Activated CD4-positive, CD25-positive, alpha-beta regulatory T cell treated with anti-CD3 and anti-CD28 coated beads, Interleukin-2, amount 50 U/mL, for 24 hours (primary cell): Measurements from ENCODE around the gene PTPRD.

Source experiments
- ATAC-seq, 2 donors: fragments of 150-1000 bp; cut with Tn5 transposase; one replicate each; pipeline ENCODE4 v1.10.0; 2021; ENCODE audit warnings: mild to moderate bottlenecking in 1 of 2, moderate library complexity in 1 of 2

Gene PTPRD

DNA sequence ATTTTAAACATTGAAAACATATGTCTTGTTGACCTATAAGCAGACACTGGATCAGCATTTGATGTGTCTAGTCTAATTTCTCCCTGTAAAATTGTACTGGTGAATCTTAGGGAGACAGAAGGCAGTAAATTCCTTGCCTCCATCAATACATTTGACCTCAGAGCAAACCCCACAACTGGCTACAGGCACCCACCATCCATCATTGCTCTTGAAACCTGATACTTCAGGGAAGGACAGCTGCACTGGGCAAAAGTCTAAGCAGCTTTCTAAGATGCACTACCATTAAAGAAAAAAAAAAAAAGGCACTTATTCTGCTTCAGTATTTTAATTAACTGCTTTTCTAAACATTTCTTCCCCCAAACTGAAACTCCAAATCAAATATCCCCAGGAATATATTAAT lies 1761.9 kb downstream of the PTPRD start:
- no peak for ATAC-seq

DNA sequence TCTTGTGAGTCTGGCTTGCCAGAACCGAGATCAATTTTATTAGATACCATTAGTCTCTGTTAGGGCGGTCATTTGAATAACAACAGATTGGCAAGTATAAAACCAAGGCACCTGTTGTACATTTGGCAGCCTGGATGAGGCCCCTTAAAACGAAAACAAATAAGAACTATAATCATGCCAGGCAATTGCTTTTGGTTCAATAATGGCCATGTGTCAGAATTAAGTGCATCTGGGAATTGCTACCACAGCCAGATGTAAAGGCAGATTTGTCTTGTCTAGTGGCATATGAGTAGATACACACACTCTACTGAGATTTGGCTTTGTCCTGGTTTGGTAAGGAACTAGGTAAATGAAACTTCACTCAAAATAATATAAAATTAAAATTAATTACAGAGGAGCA lies 1767.0 kb downstream of the PTPRD start:
- no peak for ATAC-seq

DNA sequence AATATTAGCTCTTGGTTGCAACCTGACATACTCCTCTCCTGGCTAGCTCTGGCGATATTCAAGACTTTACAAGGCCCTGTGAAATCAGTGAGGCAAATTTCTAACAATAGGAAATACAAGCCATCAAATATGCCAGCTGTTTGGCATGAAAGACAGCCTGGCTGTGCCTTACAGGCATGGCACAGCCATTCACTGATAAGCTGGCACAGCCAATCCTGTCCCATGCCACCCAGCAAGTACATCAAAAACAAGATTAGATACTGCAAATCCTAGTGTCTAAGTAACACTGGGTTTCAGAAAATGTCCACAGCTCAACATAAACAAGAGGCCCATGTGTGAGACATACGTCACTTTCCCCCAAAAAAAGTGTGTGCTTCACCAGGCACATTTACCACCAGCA lies 1767.4 kb downstream of the PTPRD start:
- ATAC-seq: no peak

DNA sequence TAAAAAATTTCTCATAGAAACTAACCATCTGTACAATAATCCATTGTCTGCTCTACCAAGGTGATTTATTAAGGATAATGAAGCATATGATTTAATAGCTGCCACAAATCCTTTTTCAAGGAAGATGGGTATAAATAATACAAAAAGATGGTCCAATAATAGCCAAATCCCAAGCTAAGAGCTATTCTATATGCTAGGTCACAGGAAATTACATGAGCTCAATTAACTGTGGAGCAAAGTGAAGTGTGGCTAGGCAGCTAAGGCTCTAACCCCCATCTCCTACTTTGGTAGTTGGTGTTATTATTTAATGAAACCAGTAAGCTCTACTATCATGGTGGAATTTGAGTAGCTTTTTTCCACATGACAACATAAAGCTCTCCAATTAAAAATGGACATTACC lies 1768.3 kb downstream of the PTPRD start:
- ATAC-seq: no peak

DNA sequence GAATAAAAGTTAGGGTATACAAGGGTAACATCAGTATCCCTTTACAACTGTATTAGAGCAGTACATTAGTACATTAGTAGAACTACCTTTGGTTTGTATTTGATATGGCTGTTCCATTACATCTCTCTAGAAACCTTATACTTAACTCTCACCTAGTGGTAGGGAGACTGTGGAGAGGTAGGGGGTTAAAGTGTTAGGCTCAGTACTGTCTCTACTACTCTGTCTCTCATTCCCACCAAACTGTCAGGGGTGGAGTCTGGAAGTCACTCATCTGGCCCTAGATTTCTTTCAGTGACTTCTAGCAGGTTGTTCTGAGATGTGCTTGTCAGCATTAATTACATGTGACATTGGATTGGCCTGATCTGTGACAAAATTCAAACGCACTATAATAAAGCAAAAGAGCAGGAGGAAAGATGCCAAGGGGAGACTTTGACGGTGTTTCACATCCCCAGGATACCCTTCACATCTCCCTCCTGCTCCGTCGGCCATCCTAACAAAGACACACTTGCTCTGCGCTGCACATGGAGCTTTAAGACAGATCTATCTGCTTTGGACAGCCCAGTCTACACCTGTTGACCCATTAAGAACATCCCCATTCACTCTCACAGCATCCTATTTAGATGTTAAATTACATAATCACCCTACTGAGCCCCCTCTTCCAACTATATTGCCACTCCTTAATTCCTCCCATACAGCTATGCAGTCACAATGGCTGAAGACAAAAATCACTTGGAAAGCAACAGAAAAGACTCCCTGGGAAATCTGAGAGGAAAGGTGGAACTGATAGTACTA lies 1770.2 kb downstream of the PTPRD start:
- no peak for ATAC-seq

DNA sequence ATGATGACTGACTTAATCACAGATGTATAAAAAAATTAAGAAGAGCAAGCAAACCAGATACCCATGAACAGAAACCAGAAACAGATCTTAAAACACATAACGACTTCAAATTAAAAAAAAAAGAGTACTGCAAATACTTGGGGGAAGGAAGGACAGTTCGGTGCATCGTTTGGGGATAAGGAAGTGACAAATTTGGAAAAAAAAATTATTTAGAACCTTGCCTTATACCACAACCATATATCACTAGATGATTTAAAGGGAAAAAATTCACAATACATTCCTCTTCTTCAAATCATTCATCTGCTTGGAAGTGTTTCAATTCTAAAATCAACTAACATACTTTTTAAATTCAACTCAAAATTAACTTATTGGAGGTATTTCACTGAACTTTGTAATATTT lies 1774.7 kb downstream of the PTPRD start:
- ATAC-seq: no peak

DNA sequence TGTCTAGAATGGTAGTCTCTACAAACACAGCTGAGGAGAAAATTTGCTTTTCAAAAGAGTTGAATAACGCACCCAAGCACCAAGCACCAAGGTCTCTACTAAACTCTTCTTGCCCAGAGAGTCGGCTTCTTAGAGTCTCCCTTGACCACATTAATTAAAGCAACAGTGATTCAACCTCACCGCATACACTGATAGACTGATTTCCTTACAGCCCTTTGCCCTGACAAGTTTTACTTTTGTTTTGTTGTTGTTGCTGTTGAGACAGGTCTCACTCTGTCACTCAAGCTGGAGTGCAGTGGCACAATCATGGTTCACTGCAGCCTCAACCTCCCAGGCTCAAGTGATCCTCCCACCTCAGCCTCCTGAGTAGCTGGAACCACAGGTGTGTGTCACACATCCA lies 1777.5 kb downstream of the PTPRD start:
- no peak for ATAC-seq

DNA sequence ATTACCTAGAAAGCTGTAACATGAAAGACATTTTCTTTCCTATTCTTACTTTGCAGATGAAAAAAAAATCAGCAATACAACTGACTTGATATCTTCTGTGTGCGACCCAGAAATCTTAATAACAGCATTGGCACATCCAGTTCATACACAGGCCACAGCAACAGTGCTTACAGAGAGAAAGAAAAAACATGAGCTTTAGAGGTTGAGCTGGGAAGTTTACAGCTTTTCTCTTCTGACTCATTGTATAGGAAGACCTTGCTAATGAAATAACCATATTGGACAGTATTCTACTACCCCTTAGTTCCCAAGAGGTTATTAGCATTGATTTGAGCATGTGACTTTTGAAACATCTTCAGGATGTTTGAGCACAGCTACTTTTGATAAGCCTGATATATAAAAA lies 1779.8 kb downstream of the PTPRD start:
- no peak for ATAC-seq

DNA sequence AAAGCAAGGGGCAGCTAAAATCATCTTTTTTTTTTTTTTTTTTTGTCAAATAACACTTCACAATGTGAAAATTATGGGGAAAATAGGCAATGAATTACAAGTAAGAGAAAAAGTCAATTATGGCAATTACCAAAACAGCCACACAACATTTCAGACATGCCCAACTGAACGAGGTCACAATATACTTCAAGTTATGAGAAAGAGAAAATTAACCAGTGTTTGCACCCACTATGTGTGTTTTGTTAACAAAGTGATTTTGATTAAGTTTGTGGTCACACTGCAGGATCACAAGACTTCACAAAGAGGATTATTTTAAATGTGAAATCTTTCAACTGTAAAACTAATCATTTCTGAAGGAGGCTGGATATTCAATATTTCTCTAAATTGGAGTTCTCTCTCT lies 1780.4 kb downstream of the PTPRD start:
- ATAC-seq: no peak

DNA sequence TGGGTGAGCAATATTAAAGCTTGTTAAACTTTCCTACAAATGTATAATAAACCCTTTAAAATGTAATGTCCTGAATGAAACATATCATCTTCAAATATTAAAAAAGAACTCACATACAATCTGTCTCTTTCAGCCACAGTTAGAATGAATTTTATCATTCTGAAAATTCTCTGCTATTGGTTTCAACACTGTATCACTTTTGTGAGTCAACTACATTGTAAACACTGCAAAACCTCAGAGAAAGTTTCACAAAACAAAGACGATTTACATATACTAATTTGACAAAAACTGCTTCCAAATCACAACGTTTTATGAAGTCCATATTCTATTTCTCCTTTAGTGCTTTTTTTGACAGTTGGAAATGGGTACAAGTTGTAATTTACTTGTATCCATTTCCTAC lies 1781.2 kb downstream of the PTPRD start:
- no peak for ATAC-seq

DNA sequence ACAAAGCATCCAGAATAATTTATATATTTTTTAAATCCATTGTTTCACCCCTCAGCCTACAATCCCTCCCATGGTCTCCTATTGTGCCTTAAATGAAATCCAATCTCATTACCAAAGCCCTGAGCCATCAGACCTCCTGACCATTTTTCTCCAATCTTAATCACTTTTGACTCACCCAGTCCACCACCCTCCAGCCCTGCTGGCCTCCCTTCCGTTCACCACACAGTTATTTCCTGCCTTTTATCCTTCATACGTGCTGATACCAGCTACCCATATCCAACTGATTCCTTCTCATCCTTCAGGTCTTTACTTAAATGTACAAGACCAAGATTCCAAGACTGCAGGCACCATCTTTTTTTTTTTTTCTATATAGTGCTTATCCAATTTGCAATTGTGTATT lies 1786.5 kb downstream of the PTPRD start:
- no peak for ATAC-seq

DNA sequence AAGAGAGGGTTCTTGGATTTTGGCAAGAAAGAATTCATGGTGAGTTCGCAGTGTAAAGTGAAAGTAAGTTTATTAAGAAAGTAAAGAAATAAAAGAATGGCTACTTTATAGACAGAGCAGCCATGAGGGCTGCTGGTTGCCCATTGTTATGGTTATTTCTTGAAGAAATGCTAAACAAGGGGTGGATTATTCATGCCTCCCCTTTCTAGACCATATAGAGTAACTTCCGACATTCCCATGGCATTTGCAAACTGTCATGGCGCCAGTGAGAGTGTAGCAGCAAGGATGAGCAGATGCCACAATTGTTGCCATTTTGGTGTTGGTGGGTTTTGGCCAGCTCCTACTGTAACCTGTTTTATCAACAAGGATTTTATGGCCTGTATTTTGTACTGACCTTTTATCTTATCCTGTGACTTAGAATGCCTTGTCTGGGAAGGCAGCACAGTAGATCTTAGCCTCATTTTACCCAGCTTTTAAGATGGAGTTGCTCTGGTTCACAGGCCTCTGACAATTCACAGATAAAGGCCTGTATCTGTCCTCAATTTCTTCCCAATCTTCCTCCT lies 1787.1 kb downstream of the PTPRD start:
- no peak for ATAC-seq

DNA sequence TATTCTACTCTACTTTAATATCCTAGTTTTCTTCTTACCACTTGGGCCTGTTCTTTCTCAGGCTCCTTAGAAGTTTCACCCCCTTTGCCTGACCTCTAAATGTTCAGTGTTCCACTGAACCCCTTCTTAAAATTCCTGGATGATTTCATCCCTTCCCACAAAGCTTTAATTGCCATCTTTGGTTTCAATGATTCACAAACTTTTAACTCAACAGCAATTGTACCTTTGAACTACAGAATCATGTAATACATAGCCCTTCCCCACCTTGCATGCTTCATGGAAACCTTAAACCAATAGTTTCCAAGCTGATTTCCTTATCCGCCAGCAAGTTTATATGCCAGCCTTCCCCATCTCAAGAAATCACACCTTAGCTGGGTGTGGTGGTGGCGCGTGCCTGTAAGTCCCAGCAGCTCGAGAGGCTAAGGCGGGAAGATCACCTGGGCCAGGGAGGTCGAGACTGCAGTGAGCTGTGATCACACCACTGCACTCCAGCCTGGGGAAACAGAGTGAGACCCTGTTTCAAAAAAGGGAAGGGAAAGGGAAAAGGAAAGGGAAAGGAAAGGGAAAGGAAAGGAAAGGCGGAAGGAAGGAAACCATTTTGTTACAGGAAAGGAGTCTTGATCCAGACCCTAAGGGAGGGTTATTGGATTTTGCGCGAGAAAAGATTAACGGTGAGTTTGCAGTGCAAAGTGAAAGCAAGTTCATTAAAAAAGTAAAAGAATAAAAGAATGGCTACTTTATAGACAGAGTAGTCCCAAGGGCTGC lies 1789.5 kb downstream of the PTPRD start:
- ATAC-seq: no peak

DNA sequence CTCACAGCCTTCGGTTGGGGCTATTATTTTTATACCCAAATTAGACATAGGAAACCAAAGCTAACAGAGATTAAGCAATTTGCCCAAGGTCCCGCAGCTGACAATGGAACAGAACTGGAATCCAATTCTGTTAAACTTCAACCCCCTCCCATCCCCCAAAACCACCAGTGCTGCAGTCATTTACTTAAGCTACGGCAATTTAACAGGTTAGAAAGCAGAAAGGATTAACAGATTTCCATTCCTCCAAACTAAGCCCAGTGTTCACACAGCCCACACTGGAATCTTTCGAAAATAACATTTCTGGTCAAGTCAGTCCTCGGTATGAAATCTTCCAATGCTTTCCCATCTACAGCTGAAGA lies 1790.2 kb downstream of the PTPRD start:
- ATAC-seq: no peak

DNA sequence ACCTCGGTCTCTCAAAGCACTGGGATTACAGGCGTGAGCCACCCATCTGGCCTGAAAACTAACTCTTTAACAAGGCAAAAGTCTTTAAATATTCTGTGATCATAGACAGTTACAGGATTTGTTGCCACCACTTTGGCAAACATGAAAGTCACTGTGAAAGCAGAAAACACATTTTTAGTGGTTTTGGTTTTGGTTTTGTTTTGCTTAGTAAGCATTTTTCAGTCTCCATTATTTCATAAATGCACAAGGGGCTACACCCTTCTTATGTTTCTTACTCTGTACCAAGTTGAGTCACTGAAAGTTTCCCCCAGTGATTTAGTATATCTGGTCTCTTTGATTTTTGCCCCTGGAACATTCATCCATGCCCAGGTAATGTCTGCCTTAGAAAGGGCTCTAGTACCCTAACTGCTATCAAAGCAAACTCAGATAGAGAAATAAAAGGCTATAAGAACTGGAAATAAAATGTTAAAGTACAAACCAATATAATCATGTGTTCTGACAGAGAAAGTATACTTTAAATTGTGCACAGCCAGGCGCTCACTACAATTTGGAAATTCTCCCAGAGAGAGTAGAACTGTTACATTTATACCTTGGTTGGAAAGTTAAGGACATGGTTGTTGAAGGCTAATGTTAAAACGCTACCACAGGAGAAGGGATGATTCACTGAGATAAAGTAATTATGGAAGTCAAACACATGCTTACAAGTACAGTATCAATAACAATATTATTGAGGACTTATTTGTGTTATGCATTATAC lies 1790.7 kb downstream of the PTPRD start:
- no peak for ATAC-seq

DNA sequence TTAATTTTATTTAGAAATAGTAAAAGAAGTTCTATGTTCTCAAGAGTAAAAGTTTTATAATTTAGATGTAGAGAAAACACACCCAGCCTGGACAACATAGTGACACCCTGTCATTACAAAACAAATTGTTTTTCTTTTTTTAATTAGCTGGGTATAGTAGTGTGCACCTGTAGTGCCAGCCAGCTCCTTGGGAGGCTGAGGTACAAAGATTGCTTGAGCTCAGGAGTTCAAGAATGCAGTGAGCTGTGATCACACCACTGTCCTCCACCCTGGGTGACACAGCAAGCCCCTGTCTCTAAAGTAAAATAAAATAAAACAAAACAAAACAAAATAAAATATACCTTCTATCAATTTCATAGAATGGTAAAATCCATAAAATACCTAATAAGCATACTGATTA lies 1795.5 kb downstream of the PTPRD start:
- ATAC-seq: no peak

DNA sequence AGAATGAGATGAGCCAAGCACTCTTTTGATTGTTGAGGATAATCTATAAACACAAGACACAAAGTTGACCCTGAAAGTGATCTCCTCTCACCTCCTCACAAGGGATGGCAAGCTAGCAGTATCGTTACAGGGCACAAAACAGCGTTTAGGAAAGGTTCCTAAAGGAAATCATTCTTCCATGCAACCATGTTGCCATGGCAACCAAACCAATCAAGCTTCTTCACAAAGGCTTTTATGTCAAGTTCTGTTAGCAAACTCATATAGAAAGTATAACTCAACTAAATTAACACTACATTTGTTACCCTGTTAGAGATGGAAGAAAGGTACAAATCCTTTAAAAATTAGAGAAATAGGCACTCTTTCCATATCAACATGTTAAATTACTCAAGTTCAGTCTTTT lies 1796.4 kb downstream of the PTPRD start:
- ATAC-seq: no peak

DNA sequence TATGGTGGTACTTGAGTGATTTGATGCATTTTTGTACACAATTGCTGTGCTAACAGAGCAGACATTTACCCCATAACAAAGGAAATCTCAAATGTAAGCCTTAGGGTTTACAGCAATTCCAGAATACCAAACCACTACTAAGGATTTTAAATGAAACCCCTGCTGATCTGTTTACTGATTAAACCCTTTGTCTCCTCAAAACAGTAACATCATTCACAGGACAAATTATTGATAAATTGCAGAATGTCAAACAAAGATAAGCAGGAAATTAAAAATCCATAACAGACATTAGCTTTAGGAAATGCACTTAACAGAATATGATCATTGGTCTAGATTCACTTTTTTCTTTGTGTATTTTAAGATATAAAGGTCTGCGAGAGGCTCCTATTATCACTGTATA lies 1796.9 kb downstream of the PTPRD start:
- no peak for ATAC-seq

DNA sequence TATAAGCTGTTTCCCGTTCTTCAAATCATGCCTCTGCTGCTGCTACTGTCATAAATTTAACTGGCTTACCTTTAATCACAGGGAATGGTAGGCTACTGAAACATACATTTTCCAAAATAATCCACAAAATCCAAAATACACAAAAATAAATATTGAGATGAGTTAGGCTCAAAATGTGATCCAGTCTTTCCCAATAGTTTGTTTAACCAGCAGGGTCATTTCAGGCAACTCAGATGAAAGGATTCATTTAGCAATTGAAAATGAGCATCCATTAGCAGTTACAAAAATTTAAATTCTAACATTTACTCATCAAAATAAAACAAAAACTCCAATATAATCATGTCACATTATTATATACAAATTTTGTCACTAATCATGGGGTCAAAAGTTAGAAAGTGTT lies 1797.6 kb downstream of the PTPRD start:
- ATAC-seq: no peak

DNA sequence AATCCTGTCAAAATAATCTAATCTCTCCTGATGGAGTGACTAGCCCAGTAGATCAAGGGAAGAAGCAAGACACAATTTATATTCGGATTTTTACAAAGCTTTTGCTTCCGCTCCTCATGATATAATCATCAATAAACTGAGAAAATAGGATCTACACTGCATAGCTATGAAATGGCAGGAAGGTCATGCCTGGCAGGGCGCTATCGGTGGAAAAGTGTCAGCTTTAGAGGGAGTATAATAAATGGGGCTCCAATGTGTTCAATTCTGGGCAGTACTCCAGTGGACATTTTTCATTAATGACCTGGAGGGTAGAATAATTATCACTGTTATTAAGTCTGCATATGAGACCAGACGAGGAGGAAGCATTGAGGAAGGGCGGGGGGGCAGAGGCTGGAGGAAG lies 1799.9 kb downstream of the PTPRD start:
- ATAC-seq: no peak

DNA sequence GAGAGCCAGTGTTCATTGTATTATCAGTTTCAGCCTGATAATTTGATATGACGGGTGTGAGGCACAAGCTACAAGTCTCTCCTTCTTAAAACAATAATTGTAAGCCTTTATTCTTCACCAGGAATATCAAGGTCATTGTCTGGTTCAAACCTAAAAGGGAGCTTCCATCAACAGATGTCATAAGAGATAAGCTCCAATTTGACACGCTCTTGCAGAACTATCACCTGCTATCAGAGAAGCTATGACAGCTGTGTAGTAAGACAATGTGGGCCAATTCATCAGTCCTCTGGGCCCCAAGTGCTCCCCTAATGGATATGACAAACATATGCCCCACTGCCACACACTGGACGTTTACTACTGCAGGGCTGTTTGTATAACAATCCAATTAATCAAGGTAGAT lies 1803.1 kb downstream of the PTPRD start:
- no peak for ATAC-seq

DNA sequence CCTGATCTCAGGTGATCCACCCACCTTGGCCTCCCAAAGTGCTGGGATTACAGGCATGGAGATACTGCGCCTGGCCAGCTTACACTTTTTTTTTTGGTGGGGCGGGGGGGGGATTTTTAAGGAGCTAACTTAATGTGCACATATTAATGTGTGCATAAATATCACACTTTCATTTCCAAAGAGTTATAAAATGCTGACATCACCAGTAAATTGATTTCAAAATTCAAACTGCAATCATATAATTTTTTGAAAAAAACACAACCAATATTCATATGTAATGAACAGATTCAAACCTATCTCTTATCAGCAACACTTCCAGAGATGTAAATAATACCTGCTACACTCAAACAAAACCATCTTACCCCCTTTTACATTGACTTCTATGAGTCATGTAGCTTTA lies 1806.7 kb downstream of the PTPRD start:
- no peak for ATAC-seq

DNA sequence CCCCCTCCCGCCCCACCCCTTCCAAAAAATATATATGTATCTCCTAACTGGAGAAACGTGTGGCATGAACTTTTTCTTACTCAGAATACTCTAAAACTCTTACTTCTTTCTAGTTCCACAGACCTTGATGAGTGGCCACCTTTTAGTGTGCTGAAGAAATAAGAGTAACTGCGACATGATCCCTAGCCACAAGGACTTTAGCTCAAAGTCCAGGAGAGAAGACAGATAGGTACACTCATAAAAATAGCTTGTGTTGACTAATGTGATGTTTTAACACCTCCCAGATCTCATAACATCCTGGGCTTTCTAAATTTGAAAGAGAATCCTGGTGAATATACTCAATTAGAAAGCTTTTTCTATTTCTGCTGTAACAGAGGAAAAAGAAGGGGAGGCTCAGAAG lies 1808.2 kb downstream of the PTPRD start:
- no peak for ATAC-seq

DNA sequence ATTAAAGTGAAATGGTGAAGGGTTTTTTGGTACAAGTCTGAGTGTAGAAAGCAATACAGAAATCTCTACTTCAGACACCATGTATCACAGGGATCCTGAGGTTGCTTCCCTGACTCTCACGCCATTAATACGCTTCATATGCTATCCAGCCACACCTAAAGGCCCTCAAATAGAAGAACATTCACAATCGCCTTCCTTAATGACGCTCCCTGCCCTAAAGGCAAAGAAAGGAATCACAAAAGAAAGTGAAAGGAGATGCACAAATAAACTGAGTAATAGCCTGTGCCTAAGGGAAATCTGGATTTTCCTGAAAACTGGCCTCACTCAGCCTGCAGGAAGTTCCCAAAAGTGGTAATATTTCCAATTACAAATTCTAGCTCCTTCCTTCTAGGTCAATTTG lies 1810.6 kb downstream of the PTPRD start:
- ATAC-seq: no peak
